ENCODE data around the gene BMP5. TPM values are rescaled to one million over a fixed set of nuclear protein-coding genes. Genes with fewer than 3 reads are reported as not detected.

The BMP5 gene
- not detected in 5 replicates for total RNA-seq (2022; extraction: Qiagen RNA extraction; ENCODE audit: low read depth)

DNA sequence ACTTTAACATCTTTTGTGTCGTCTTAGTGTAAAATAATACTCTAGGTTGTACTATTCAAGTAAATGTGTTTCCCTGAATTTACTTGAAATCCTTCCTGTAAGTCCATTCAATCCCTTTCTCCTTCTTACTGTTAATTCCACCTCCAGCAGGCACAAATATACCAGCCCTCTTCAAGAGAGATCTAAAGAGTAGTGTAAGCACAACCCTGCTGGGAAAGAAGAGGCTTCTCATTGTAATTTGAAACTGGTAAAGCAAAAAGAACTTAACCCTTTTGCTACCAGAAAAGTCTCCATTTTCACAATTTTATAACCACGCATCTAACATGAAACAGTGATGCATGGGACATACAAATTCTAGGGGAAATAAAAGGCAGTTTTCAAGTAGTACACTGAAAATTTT, at the start of gene BMP5:
Gene BMP5 (minus strand): TSS at position 191 of the 400 bp plus-strand sequence. CDS start 725 bp downstream, outside the sequence.

Measured in A549 treated with ZK216348 at 1 μM for 4 hours (cell line).